ENCODE data around the gene ADGRL1.

ADGRL1 gene

GRCh38 chr19:14107581-14108461 is 98.1 kb downstream of the ADGRL1 start:
- peaks cover 34% of the 10 kb centered on the region for H3K36me3 ChIP-seq (ENCODE audit: control insufficient read depth, insufficient read depth, low read length)
- 93% methylated on average over 17 to 22 of the region's 23 CpGs for WGBS, 2 experiments (ENCODE audit: insufficient coverage in 2 of 2)
- H3K4me1 ChIP-seq (ENCODE audit: control insufficient read depth, insufficient read depth, low read length, poor library complexity, severe bottlenecking), result peaks cover 5% of the 10 kb centered on the region
- no peak overlapping the region for H3K4me3 ChIP-seq (ENCODE audit: extremely low read depth, insufficient read depth, low read length, poor library complexity, severe bottlenecking)
- no peak overlapping the region for H3K27ac ChIP-seq (ENCODE audit: low read depth, low read length, severe bottlenecking)
- no peaks in the 10 kb centered on the region for H3K9me3 ChIP-seq (ENCODE audit: control insufficient read depth, low read length)

DNA sequence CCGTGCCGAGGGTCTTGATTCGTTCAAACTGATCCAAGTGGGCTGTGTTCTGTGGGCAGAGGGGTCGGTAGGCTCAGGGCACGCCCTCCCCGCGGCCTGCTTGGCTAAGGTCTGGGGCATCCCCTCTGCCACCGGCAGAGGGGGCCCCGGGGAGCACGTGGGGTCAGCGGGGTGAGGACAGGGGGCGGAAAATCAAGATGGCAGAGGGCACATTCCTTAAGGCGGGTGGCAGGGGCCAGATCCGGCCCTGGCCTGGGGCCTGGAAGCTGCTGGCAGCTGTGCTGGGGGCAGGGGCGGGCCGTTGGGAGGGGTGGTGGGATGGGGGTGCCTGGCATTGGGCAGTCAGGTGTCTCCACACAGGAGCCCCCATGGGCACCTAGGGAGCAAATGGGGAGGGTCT is 99.1 kb downstream of the ADGRL1 start:
- Histone ChIP-seq H3K4me1 (ENCODE audit: control insufficient read depth, insufficient read depth, low read length, poor library complexity, severe bottlenecking) (no peaks in the 10 kb centered on the region), H3K27ac (ENCODE audit: low read depth, low read length, severe bottlenecking) (no peak overlapping the region), H3K4me3 (ENCODE audit: extremely low read depth, insufficient read depth, low read length, poor library complexity, severe bottlenecking) (no peak overlapping the region), H3K36me3 (ENCODE audit: control insufficient read depth, insufficient read depth, low read length) (peaks cover 44% of the 10 kb centered on the region), H3K9me3 (ENCODE audit: control insufficient read depth, low read length) (no peaks in the 10 kb centered on the region)
- 93 to 96% methylated on average over 10 to 14 of the region's 16 CpGs for WGBS, 2 experiments (ENCODE audit: insufficient coverage in 2 of 2)

GRCh38 chr19:14105680-14106079 is 100.3 kb downstream of the ADGRL1 start:
- no peaks in the 10 kb centered on the region for H3K4me1 ChIP-seq (ENCODE audit: control insufficient read depth, insufficient read depth, low read length, poor library complexity, severe bottlenecking)
- WGBS, 2 experiments (ENCODE audit: insufficient coverage in 2 of 2), result 92 to 100% methylated on average over 3 to 4 of the region's 8 CpGs

DNA sequence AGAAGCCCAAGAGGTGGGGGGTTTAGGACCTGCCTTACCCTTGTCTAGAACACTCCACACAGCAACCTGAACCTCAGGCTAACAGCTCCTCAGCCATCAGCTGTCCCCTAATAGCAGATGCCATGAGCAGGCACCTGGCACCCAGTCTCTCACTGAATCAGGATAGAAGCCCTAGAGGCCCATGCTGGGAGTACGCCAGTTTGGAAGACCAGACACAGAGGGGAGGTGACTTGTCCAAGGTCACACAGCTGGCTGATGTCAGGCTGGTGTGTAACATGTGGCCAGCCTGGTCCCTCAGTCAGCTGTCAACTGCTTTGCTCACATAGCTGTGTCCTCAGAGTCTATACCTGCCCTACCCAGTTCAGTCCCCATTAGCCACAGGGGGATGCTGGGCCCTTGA is 102.7 kb downstream of the ADGRL1 start:
- H3K9me3 ChIP-seq (ENCODE audit: control insufficient read depth, low read length), result no peaks in the 10 kb centered on the region
- no peaks in the 10 kb centered on the region for H3K4me1 ChIP-seq (ENCODE audit: control insufficient read depth, insufficient read depth, low read length, poor library complexity, severe bottlenecking)
- peaks cover 54% of the 10 kb centered on the region for H3K36me3 ChIP-seq (ENCODE audit: control insufficient read depth, insufficient read depth, low read length)
- WGBS, 2 experiments (ENCODE audit: insufficient coverage in 2 of 2), result 88 to 100% methylated on average over 1 of the region's 1 CpG
- no peak overlapping the region for H3K4me3 ChIP-seq (ENCODE audit: extremely low read depth, insufficient read depth, low read length, poor library complexity, severe bottlenecking)
- H3K27ac ChIP-seq (ENCODE audit: low read depth, low read length, severe bottlenecking), result no peak overlapping the region

More at GRCh38 chr19:14105680-14106079, 100.3 kb downstream of the ADGRL1 start:
- H3K9me3 ChIP-seq (ENCODE audit: control insufficient read depth, low read length), result no peaks in the 10 kb centered on the region
- H3K36me3 ChIP-seq (ENCODE audit: control insufficient read depth, insufficient read depth, low read length), result peaks cover 51% of the 10 kb centered on the region
- no peak overlapping the region for H3K4me3 ChIP-seq (ENCODE audit: extremely low read depth, insufficient read depth, low read length, poor library complexity, severe bottlenecking)
- no peak overlapping the region for H3K27ac ChIP-seq (ENCODE audit: low read depth, low read length, severe bottlenecking)

- 92 to 98% methylated on average over 10 of the region's 10 CpGs for WGBS, 2 experiments (ENCODE audit: insufficient coverage in 2 of 2)
- H3K27ac ChIP-seq (ENCODE audit: low read depth, low read length, severe bottlenecking), result no peak overlapping the region
- no peak overlapping the region for H3K4me3 ChIP-seq (ENCODE audit: extremely low read depth, insufficient read depth, low read length, poor library complexity, severe bottlenecking)
- peaks cover 54% of the 10 kb centered on the region for H3K36me3 ChIP-seq (ENCODE audit: control insufficient read depth, insufficient read depth, low read length)
- no peaks in the 10 kb centered on the region for H3K9me3 ChIP-seq (ENCODE audit: control insufficient read depth, low read length)
- no peaks in the 10 kb centered on the region for H3K4me1 ChIP-seq (ENCODE audit: control insufficient read depth, insufficient read depth, low read length, poor library complexity, severe bottlenecking)
These were observed 103.2 kb downstream of the ADGRL1 start for GRCh38 chr19:14102756-14103155.

DNA sequence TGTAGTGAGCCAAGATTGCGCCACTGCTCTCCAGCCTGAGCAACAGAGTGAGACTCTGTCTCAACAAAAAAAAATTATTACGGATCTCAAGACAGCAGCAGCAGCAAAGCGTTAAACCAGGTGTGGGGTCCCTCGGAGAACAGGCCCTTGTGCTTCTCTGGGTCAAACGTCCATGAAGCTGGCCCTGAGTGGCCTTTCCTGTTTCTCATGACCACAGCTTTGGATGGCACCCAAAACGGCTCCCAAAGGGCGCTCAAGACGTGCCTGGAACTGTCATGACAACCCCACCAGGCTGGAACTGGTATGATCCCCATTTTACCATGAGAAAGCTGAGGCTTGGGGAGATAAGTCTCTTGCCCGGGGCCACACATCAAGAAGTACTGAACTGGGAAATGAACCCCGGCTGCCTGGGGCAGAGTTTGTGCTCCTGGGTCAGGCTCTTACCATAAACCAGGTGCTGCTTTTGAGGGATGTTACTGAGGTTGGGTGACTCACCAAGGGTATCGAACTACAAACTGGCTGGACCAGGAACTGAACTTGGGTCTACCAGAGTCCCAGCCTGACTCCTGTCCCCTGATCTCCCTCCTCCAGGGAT is 103.8 kb downstream of the ADGRL1 start:
- H3K4me3 ChIP-seq (ENCODE audit: extremely low read depth, insufficient read depth, low read length, poor library complexity, severe bottlenecking), result no peak overlapping the region

DNA sequence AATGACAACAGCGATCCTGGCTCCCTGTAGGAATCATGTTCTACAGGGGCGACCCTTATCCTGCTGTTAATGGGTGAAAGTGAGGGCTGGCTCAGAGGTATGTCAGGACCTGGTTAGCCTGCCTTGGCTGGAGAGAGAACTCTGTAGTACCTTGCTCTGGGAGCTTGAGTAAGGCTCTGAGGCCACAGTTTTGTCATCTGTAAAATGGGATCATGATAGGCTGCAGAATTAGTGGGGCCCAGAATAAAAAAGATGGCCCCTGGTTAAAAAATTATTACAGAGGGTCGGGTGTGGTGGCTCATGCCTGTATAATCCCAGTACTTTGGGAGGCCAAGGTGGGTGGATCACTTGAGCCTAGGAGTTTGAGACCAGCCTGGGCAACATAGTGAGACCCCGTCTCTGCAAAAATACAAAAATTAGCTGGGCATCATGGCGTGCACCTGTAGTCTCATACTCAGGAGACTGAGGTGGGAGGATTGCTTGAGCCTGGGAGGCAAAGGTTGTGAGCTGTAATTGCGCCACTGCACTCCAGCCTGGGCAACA is 104.9 kb downstream of the ADGRL1 start:
- Histone ChIP-seq H3K4me1 (ENCODE audit: control insufficient read depth, insufficient read depth, low read length, poor library complexity, severe bottlenecking) (no peaks in the 10 kb centered on the region), H3K4me3 (ENCODE audit: extremely low read depth, insufficient read depth, low read length, poor library complexity, severe bottlenecking) (no peak overlapping the region), H3K36me3 (ENCODE audit: control insufficient read depth, insufficient read depth, low read length) (peaks cover 53% of the 10 kb centered on the region), H3K27ac (ENCODE audit: low read depth, low read length, severe bottlenecking) (no peak overlapping the region), H3K9me3 (ENCODE audit: control insufficient read depth, low read length) (no peaks in the 10 kb centered on the region)
- WGBS, 2 experiments (ENCODE audit: insufficient coverage in 2 of 2), result 94 to 98% methylated on average over 5 to 6 of the region's 6 CpGs

More for the DNA sequence above, 103.8 kb downstream of the ADGRL1 start:
- H3K36me3 ChIP-seq (ENCODE audit: control insufficient read depth, insufficient read depth, low read length), result peaks cover 52% of the 10 kb centered on the region
- H3K4me1 ChIP-seq (ENCODE audit: control insufficient read depth, insufficient read depth, low read length, poor library complexity, severe bottlenecking), result no peaks in the 10 kb centered on the region
- H3K9me3 ChIP-seq (ENCODE audit: control insufficient read depth, low read length), result no peaks in the 10 kb centered on the region
- H3K27ac ChIP-seq (ENCODE audit: low read depth, low read length, severe bottlenecking), result no peak overlapping the region
- 85 to 97% methylated on average over 9 to 11 of the region's 11 CpGs for WGBS, 2 experiments (ENCODE audit: insufficient coverage in 2 of 2)
